ENCODE measurements around the gene MAP2K3. TPM values are rescaled to one million over a fixed set of nuclear protein-coding genes. Genes with fewer than 3 reads are reported as not detected.
"Not testable (repeated sequence)": the region's sequence is repeated elsewhere in the genome, so short reads cannot be mapped to it uniquely, and the experiment has no call there.

Gene MAP2K3
- total RNA-seq, 1 experiment from 2014 or later, result 27.5 TPM

DNA sequence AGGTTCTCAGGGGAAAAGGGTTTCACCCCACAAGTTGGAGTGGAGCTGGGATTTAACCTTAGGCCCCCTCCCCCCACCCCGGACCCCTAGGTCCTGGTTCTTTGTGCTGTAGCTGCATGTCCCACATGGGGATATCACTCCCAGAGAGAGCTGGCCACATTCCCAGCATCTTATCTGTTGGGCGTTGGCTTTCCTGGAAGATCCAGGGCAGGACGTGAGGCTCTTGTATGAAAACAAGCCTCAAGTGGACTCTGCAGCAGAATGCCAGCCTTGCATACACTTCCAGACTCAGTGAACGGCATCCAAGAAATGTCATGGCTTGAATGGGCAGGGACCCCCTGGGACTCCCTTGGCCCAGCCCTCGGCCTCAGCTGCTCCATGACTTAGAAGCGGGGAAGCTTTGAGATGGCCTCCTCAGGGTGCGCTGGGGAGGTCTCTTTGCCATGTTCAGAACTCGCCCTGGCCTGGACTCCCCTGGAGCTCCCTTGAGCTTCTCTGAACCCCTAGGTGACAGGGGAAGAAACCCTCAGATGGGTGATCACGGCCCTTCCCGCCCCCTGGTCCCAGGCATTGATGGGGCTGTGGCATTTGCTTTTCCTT is 62.2 kb downstream of the MAP2K3 start:
- H3K4me3 ChIP-seq (ENCODE audit: insufficient read depth, low read depth, low read length); H3K27me3 ChIP-seq (ENCODE audit: control insufficient read depth, insufficient read depth, low read length); H3K36me3 ChIP-seq (replicated peaks; ENCODE audit: control insufficient read depth, insufficient read depth, low read length); DNase-seq: not testable (repeated sequence)

DNA sequence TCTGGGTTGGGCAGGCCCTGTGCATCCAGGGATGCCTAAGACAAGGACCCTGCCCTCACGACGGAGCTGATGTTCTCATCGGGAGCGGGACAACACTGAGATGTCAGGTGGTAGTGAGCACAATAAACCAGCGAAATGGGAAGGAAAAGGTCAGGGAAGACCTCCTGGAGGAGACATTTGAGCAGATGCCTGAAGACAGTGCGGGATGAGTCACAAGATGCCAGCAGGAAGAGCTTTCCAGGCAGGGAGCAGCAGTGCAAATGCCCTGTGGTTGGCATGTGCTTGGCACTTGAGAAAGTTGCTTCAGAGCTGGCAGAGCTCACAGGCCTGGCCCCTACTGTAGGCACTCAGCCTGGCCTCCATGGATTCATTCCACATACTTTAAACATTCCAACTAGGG is 63.1 kb downstream of the MAP2K3 start:
- not testable (repeated sequence) for H3K4me3 ChIP-seq (ENCODE audit: insufficient read depth, low read depth, low read length); H3K27me3 ChIP-seq (ENCODE audit: control insufficient read depth, insufficient read depth, low read length); DNase-seq; H3K36me3 ChIP-seq (replicated peaks; ENCODE audit: control insufficient read depth, insufficient read depth, low read length)

- H3K36me3 ChIP-seq (replicated peaks; ENCODE audit: control insufficient read depth, insufficient read depth, low read length); H3K4me3 ChIP-seq (ENCODE audit: insufficient read depth, low read depth, low read length); DNase-seq; H3K27me3 ChIP-seq (ENCODE audit: control insufficient read depth, insufficient read depth, low read length): not testable (repeated sequence)
Observed at GRCh38 chr17:21348081-21348925, 63.8 kb downstream of the MAP2K3 start.

DNA sequence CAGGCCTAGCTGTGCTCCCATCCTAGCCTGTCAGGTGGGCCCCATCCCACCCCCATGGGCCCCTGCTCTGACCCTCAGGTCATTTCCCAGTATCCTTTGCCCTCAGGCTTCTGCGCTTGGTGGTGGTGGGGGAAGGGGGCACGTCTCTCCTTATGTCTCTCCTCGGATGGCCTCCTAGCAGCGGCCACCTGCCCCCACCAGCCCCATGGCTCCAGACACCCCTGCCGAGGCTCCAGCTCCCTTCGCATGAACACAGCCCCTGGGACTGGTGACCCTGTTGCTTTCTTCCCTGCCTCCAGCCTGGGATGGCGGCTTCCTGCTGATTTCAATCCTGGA is 64.4 kb downstream of the MAP2K3 start:
- not testable (repeated sequence) for H3K4me3 ChIP-seq (ENCODE audit: insufficient read depth, low read depth, low read length); H3K27me3 ChIP-seq (ENCODE audit: control insufficient read depth, insufficient read depth, low read length); H3K36me3 ChIP-seq (replicated peaks; ENCODE audit: control insufficient read depth, insufficient read depth, low read length); DNase-seq

GRCh38 chr17:21349358-21350050 is 65.0 kb downstream of the MAP2K3 start:
- DNase-seq; H3K4me3 ChIP-seq (ENCODE audit: insufficient read depth, low read depth, low read length); H3K36me3 ChIP-seq (replicated peaks; ENCODE audit: control insufficient read depth, insufficient read depth, low read length); H3K27me3 ChIP-seq (ENCODE audit: control insufficient read depth, insufficient read depth, low read length): not testable (repeated sequence)

DNA sequence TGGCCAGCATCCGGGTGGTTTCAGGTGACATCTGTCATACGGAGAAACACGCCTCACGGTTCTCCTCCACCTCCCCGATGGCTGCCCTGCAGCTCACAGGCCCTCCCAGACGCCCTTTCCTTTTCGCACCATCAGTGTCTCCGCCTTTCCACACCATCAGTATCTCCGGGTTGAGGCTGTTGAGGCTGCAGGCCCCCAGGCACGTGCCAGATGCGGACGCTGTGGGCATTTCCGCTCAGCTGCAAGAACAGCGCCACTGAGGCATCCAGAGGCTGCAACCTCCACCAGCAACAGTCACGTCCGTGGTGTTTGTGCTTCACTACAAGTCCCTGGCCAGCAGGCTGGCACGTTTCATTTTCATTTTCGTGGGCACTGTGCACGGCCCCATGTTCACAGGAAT is 66.0 kb downstream of the MAP2K3 start:
- DNase-seq; H3K27me3 ChIP-seq (ENCODE audit: control insufficient read depth, insufficient read depth, low read length); H3K4me3 ChIP-seq (ENCODE audit: insufficient read depth, low read depth, low read length): not testable (repeated sequence)

DNA sequence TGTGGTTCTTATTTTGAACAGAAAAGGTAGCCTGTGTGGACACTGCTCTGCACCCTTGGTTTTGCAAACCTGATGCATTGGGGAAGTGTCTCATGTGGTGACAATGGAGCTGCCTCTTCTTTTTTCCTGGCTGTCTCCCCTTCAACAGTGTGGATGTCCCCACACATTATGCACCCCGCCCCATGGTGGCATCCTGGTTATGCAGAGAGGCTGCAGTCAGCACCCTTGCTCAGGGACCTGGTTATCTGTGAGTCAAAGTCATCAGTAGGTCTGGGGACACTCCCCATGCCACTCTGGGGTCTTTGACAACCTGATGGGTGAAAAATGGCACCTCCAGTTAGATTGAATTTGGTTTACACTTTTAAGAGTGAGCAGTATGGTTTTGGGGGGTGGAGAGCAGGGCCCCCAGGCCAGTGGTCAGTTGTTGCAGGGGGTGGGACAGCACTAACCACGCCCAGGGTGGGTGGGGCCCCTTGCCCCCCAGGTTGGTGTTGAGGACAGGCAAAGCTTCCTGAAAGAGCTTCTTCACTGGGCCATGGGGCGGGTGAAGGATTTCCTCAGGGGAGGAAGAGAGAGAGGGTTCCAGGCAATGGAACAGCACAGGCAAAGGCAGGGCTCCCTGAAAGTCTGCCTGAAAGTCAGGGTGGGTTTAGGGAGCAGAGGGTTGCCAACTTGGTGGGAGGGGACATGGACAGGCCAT is 67.0 kb downstream of the MAP2K3 start:
- DNase-seq, result no peak
- Histone ChIP-seq H3K27me3 (ENCODE audit: control insufficient read depth, insufficient read depth, low read length) (no peaks in the 10 kb centered on the region), H3K36me3 (replicated peaks; ENCODE audit: control insufficient read depth, insufficient read depth, low read length) (no peaks in the 10 kb centered on the region), H3K4me3 (ENCODE audit: insufficient read depth, low read depth, low read length) (no peak overlapping the region)

More for the DNA sequence above, 66.0 kb downstream of the MAP2K3 start:
- H3K36me3 ChIP-seq (replicated peaks; ENCODE audit: control insufficient read depth, insufficient read depth, low read length), result not testable (repeated sequence)

GRCh38 chr17:21352221-21352980 is 67.9 kb downstream of the MAP2K3 start:
- no peak for DNase-seq
- Histone ChIP-seq H3K36me3 (replicated peaks; ENCODE audit: control insufficient read depth, insufficient read depth, low read length) (no peaks in the 10 kb centered on the region), H3K4me3 (ENCODE audit: insufficient read depth, low read depth, low read length) (no peak overlapping the region), H3K27me3 (ENCODE audit: control insufficient read depth, insufficient read depth, low read length) (no peaks in the 10 kb centered on the region)

GRCh38 chr17:21352981-21353265 is 68.4 kb downstream of the MAP2K3 start:
- H3K27me3 ChIP-seq (ENCODE audit: control insufficient read depth, insufficient read depth, low read length), result no peaks in the 10 kb centered on the region
- no peaks in the 10 kb centered on the region for H3K36me3 ChIP-seq (replicated peaks; ENCODE audit: control insufficient read depth, insufficient read depth, low read length)
- no peak overlapping the region for H3K4me3 ChIP-seq (ENCODE audit: insufficient read depth, low read depth, low read length)
- no peak for DNase-seq

- Histone ChIP-seq H3K36me3 (replicated peaks; ENCODE audit: control insufficient read depth, insufficient read depth, low read length) (no peaks in the 10 kb centered on the region), H3K4me3 (ENCODE audit: insufficient read depth, low read depth, low read length) (no peak overlapping the region), H3K27me3 (ENCODE audit: control insufficient read depth, insufficient read depth, low read length) (no peaks in the 10 kb centered on the region)
- no peak for DNase-seq
Observed at GRCh38 chr17:21353326-21354010, 69.0 kb downstream of the MAP2K3 start.

- Histone ChIP-seq H3K4me3 (ENCODE audit: insufficient read depth, low read depth, low read length) (no peak overlapping the region), H3K36me3 (replicated peaks; ENCODE audit: control insufficient read depth, insufficient read depth, low read length) (no peaks in the 10 kb centered on the region), H3K27me3 (ENCODE audit: control insufficient read depth, insufficient read depth, low read length) (no peaks in the 10 kb centered on the region)
- no peak for DNase-seq
Observed at GRCh38 chr17:21354796-21355385, 70.4 kb downstream of the MAP2K3 start.

DNA sequence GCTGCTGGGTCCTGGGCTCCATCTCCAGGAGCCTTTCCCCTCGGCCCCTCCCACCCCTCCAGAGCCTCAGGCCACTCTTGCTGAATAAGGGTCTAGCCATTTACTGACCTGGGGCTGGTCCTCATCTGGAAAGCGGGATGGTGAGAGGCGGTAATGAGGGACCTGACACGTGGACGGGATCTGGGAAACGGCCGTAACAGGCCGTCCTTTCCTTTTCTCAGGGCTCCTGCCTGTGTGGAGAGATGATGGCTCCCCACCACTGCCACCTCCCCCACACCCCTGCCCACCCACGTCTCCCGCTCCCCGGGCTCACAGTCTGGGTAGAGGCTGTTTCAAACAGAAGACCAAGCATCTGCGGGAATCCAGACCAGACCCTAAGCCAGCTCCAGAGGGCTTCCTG is 71.1 kb downstream of the MAP2K3 start:
- no peak for DNase-seq
- Histone ChIP-seq H3K4me3 (ENCODE audit: insufficient read depth, low read depth, low read length) (no peak overlapping the region), H3K27me3 (ENCODE audit: control insufficient read depth, insufficient read depth, low read length) (no peaks in the 10 kb centered on the region)

DNA sequence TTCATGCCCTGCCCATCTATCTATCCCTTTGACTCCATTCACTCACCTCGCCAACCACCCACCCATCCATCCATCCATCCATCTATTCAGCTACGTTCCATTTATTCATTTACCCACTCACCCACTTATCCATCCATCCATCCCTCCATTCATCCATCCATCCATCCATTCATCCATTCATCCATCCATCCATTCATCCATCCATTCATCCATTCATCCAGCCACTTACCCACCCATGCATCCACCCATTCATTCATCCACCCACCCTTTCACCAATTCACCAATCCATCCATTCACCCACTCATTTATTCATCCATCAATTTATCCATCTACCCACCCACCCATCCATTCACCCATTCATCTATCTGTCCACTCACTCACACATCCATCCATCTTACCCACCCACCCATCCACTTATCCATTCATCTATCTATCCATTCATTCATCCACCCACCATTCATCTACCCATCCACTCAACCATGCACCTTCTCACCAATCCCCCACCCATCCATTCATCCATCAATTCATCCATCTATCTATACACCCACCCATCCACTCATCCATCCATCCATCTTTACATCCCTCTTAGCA is 72.1 kb downstream of the MAP2K3 start:
- H3K4me3 ChIP-seq (ENCODE audit: insufficient read depth, low read depth, low read length), result no peak overlapping the region
- no peaks in the 10 kb centered on the region for H3K36me3 ChIP-seq (replicated peaks; ENCODE audit: control insufficient read depth, insufficient read depth, low read length)
- DNase-seq, result no peak
- no peaks in the 10 kb centered on the region for H3K27me3 ChIP-seq (ENCODE audit: control insufficient read depth, insufficient read depth, low read length)

More for the DNA sequence above, 71.1 kb downstream of the MAP2K3 start:
- no peaks in the 10 kb centered on the region for H3K36me3 ChIP-seq (replicated peaks; ENCODE audit: control insufficient read depth, insufficient read depth, low read length)
